SKM-1 treated with dmso at 0.1 percent for 144 hours (cell line): ENCODE measurements around the gene GRK5.
"Not testable (repeated sequence)": the region's sequence is repeated elsewhere in the genome, so short reads cannot be mapped to it uniquely, and the experiment has no call there.

Experiments used
- DNase-seq: peaks from one replicate; lab custom pipeline; 2025; ENCODE audit not compliant: unreplicated experiment; lab: John Stamatoyannopoulos, UW

Gene GRK5

GRCh38 chr10:119248184-119248583 is 40.8 kb downstream of the GRK5 start:
- no peak for DNase-seq

DNA sequence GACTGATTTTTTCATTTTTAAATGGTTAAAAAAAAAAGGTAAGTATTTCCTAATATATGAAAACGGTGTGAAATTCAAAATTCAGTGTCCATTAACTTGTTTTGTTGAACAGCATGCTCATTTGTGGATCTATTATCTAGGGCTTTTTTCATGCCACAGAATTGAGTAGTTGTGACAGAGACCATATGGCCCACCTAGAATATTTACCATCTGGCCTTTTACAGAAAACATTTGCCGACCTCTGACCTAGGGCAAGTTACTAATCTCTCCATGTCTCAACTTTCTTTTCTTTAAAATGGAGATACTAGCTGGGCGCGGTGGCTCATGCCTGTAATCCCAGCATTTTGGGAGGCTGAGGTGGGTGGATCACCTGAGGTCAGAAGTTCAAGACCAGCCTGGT is 41.3 kb downstream of the GRK5 start:
- no peak for DNase-seq

- DNase-seq, result no peak
Observed at GRCh38 chr10:119250641-119251314, 43.4 kb downstream of the GRK5 start.

- DNase-seq, result no peak
Observed at GRCh38 chr10:119251315-119251708, 43.9 kb downstream of the GRK5 start.

GRCh38 chr10:119252051-119252465 is 44.7 kb downstream of the GRK5 start:
- no peak for DNase-seq

- DNase-seq, result no peak
Observed at GRCh38 chr10:119252470-119253151, 45.2 kb downstream of the GRK5 start.

DNA sequence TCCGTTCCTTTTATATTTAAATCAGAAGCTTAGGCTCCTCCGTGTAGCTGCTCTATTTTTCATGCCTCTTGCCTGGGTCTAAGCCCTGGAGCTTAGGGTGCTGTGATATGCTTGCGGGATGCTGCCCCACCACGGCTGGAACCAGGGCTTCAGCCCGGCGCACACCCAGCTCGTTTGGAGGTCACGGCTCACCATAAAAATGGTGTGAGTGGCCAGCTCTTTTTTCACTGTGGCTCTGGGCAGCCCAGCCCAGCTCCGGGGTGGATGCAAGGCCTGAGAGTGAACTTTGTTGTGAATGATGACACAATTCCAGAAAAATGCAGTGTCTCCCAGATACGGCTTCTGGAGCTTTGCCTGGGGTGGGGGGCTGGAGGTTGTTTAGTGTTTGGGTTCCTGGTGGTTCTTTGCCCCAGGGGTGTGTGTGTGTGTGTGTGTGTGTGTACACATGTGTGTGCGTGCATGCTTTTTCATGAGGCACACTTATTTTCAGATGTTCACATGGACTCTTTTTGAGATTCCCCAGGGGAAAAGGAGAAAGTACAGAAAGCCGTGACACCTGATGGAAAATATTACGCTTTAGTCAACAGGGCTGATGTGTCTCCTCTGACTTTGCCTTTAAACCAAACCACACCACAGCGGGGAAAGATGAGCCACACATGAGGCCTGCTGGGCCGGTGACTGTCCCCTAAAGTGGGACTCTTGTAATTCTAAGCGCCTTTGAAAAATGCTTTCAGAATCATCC is 46.2 kb downstream of the GRK5 start:
- DNase-seq, result no peak

DNA sequence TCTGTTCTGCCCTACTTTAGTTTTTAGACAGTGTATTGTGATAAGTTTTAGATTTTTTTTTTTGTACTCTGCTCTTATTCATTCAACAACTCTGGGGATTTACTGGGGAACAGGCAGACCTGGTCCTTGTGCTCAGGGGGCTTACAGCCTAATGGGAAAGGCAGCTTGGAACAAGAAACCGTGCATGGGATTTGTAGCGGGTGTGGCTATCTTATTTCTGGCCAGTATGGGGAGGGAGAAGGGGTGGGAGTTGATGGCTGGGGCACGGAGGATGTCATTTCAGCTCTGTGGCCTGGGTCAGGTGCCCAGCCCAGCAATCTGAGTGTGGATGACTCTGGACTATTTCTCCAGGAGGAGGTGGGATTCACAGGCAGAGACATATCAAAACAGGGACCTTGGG is 47.0 kb downstream of the GRK5 start:
- DNase-seq, result no peak

- DNase-seq, result no peak
Observed at GRCh38 chr10:119256030-119256429, 48.7 kb downstream of the GRK5 start.

GRCh38 chr10:119256897-119257296 is 49.5 kb downstream of the GRK5 start:
- DNase-seq, result no peak

- no peak for DNase-seq
Observed at GRCh38 chr10:119257899-119258419, 50.6 kb downstream of the GRK5 start.

DNA sequence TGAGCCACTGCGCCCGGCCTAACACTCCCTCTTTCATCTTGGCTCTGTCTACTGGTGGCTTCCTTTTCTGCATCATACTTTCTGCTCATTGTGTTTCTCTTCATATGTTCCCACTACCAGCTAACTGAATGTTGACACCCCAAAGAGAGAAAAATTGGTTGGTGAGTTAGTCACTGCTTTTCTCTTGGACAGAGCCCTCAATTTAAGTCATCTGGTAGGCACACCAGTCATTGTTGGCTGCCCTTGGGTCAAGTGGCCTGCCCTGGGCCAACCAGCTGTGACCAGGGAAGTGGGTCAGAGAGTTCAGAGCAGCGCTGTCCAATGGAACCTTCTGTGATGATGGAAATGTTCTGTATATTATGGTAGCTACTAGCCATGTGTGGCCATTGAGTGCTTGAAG is 52.0 kb downstream of the GRK5 start:
- no peak for DNase-seq

- DNase-seq, result not testable (repeated sequence)
Observed at GRCh38 chr10:119261016-119261415, 53.6 kb downstream of the GRK5 start.

- no peak for DNase-seq
Observed at GRCh38 chr10:119263951-119264617, 56.7 kb downstream of the GRK5 start.

GRCh38 chr10:119265691-119266090 is 58.3 kb downstream of the GRK5 start:
- no peak for DNase-seq

DNA sequence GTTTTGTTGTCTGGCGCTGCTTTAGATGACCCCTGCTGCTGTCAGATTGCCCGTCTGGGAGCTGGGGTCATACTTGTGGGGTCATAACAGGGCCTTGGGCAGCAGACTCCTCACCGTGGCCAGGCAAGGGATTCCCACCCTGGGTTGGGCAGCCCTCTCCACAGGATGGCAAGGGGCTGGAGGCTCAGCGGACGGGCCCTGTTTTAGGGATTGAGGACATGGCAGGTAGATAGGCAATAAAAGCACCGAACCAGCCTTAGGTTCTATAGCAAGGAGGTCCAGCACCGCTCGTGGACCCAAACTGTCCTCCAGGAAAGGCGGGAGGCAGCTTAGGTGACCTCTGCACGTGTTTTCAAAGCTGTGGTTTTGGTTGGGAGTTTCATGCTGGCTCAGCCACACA is 60.0 kb downstream of the GRK5 start:
- DNase-seq, result no peak

DNA sequence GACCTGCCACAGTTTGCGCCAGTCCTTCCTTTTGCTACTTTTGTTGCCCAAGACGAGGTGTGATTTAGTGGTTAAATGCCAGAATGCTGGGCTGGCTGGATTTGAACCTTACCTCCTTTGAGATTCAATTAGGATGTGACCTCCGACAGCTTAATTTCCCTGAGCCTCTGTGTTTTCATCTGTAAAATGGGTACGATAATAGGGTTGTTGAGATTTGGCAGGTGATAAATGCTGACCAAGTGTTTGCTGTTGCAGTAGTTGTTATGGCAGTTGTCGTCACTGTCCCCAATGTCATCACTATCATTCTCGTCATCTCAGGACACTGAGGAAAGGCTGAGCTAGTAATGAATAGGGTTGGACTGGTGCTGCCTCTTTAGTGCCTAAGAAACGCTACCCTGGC is 61.1 kb downstream of the GRK5 start:
- no peak for DNase-seq

GRCh38 chr10:119268871-119269506 is 61.6 kb downstream of the GRK5 start:
- no peak for DNase-seq

DNA sequence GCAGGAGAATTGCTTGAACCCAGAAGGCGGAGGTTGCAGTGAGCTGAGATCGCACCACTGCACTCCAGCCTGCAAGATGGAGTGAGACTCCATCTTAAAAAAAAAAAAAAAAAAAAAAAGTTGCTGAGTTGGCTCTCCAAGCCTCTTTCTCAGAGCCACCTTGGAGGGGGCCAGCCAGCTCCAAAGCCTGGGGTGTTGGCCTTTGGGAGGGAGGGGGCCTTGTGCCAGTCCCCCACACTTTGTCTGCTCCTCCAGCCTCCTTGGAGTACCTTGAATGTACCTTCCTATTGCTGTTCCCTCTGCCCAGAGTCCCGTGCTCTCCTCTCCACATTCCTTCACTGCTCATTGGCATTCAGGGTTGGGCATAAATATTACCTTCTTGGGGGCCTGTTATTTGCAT is 62.4 kb downstream of the GRK5 start:
- DNase-seq, result no peak

DNA sequence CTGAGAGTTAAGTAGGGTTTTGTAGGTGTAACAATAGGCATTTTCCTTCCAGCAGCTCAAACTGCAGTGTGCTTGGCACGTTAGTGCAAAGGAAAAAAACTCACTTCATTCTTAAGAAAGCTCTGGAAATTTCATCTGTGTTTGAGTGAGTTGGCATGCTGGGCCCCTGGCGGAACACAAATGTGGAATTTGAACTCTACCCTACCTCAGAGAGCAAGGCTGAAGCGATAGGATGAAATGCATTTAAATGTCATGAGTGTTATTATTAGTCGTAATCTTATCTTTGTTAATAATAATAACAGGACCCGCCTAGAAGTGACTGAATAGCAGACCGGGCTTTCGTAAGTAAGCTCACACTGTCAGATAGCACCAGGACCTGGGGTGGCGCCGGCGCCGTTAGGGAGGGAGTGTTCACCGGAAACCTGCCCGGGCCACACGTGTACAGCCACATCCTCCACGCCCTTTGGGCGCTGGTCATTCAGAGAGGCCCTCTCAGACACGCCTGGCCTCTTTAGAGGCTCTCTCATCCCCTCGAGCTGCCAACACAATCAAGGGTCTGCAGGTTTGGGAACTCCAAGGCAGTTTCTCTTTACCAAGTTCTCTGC is 63.5 kb downstream of the GRK5 start:
- DNase-seq, result peak; percentile 22
